ENCODE measurements around the gene CACNA2D3.

CACNA2D3 gene

DNA sequence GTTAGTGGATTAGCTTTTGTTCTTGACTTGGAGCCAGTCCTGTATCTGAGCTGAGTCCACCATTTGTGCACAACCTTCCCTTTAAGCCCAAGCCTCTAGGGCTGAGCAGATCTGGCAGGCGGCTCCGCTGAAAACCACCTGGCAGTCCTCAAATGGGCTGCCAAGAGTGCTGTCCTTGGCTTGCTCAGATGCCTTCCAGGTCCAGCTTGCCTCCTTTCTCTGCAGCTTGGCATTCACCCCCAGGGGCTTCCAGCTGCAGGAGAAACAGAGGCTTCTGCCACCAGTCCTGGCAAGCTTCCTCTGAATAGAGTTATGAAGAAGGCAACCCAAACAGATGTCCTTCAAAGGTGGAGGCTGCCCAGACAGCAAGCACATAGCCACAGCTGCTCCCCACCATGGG lies 708.8 kb downstream of the CACNA2D3 start:
- DNase-seq = no peak

DNA sequence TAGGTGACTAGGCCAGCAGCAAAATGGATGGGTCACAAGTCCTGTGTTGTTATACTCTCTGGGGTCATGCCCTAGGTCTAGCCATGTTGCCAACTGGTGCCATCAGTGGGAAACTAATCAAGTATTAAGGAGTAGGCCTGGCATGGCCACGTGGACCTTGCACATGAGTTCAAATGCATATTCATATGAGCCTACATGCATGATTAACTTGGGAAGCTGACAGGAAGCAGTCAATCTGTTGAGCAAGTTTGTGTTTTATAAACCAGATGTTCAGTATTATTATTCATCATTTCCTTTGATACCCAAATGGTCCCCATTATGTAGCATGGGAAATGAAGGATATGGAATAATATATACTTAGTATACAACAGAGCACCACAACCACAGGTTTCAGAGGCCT lies 710.5 kb downstream of the CACNA2D3 start:
- no peak for DNase-seq

GRCh38 chr3:54835701-54836100 lies 713.3 kb downstream of the CACNA2D3 start:
- DNase-seq = no peak

DNA sequence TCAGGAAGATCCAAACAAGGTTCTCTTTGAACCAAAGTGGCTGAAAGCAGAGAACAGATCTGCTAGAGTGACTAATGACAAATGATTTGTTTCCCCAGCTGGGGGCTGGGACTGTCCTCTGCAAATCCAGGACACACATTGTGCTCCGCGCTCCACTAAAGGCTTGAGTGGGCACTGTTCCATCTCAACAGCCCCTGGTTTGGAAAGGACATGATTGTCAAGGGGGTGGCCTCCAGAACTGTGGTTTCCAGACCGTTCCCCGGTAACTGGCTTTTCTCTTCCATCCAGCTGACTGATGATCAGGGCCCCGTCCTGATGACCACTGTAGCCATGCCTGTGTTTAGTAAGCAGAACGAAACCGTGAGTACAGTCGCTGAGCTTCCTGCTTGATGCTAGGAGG lies 714.5 kb downstream of the CACNA2D3 start:
- no peak for DNase-seq

DNA sequence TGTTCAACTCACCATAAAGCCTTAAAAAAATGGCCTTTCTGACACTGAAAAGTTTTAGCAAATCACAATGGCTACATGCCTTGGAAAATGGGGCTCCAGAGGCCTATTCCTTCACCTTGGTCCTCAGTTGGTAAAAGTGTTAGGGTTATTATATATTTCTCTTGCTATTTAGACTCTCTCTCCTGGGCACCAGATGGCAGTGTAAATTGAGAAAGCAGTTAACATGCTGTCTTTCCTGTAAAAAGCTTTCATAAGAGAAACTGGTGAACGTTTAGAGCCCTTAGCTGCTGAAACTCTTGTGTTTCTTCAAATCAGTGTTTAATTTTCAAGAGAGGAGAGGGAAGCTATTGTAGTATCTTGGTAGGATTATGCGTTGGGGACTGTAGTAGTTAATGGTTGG lies 715.6 kb downstream of the CACNA2D3 start:
- DNase-seq = no peak

DNA sequence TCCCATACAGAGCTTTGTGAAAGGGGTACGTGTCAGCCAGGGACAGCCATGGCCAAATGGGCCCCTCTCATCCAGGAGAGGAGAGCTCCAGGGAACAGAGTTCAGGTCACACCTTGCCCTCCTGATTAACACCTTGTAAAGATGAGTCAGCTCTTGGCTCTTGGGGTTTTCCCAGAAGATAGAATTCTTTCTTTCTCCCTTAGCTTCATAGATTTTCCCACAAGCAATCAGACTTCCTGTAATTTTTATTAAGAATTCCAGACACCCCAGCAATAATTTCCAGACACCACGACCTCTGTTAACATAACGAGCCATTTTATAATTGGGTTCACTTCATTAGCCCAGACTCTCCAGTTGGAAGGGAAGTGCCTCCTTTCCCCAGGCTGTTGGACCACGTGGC lies 719.1 kb downstream of the CACNA2D3 start:
- DNase-seq = no peak

DNA sequence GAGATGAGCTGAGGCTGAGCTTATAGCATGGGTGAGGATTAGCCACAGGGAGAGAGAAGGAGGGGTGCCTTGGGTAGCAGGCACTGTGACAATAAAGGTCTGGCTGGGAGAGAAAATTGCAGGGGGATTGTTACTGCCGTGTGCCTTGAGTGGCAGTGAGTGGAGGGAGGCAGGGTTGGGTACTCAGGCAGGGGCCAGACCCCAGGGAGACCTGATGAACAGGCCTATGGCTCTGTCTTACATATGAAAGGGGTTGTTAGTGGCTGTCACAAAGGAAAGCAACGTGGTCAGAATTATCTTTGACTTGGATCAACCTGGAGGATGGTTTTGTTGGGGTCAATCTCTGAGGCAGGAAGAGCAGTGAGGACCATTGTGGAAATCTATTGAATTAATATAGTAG lies 721.0 kb downstream of the CACNA2D3 start:
- DNase-seq = no peak

- DNase-seq = no peak
These were observed 721.9 kb downstream of the CACNA2D3 start for GRCh38 chr3:54844211-54844610.

DNA sequence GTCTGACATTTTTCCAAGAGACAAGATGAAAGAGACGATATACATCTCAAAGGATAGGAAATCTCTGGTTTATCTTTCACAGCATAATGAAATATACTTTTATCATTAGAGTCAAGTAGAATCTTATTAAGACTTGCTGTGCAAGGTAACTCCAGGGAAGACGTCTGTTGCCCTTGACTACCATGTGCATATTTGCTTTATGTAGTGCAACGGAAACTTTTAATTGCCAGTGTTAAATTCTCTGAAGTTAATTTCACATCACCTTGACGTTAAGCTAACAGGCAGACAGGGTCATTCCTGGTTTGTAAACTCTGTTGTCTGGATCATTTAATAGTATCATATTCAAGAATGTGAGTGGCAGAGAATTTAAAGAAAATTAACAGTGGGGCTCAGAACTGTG lies 722.7 kb downstream of the CACNA2D3 start:
- DNase-seq = no peak

DNA sequence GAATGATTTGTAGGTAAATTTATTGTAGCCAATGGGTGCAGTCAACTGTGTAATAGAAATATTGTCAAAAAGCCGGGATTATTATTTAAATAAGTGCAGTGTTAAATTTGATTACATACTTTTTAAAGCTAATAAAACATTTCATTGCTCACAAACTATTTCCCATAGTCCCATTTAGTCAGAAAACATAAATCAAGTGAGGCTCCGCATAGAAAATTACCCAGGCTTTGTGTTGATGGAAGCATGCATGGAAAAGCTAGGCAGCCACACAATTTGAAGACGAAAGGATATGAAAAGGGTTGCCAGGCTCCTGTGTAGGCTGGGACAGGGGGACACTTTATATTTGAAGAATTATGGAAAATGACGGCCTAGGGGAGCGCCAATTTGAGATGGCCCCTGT lies 723.2 kb downstream of the CACNA2D3 start:
- no peak for DNase-seq

GRCh38 chr3:54846119-54846518 lies 723.8 kb downstream of the CACNA2D3 start:
- peak; percentile 58 for DNase-seq

GRCh38 chr3:54847361-54847760 lies 725.0 kb downstream of the CACNA2D3 start:
- DNase-seq = no peak

DNA sequence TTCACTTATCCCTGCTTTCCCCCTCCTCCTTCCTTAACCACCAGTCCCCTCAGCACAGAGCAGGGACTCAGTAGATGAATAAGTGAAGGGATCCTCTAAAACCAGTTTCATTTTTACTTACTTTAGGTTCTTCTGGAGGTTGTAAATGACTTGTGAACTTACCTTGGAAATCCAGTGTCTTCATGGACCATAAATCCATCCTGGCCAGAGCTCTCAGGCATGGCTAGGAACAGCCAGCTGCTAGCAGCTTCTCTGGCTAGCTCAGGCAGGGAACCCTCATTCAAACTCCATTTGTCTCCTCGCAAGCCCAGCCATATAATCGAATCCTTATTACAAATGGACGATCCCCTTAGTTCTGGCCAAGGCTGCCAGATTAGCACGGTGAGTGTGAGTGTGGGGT lies 727.0 kb downstream of the CACNA2D3 start:
- no peak for DNase-seq

- no peak for DNase-seq
These were observed 728.2 kb downstream of the CACNA2D3 start for GRCh38 chr3:54850484-54851018.

GRCh38 chr3:54853573-54854404 lies 731.4 kb downstream of the CACNA2D3 start:
- DNase-seq = peak; percentile 26

DNA sequence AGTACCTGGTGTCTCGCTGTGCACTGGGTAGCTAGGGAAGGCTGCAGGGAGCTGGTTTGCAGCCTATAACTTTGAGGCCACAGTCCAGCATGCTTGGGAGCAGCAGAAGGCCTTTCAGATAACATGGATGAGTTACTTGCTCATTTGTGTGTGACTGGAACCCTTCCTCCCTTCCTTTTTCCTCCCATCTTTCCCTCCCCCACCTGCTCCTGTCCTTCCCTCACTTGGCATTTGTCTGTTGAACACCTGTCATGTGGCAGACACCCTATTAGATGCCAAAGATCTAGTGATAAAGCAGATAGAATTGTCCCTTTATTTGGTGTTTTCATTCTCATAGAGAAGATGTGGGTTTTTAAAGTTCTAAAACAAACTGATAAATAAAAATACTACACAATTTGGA lies 733.9 kb downstream of the CACNA2D3 start:
- DNase-seq = no peak

DNA sequence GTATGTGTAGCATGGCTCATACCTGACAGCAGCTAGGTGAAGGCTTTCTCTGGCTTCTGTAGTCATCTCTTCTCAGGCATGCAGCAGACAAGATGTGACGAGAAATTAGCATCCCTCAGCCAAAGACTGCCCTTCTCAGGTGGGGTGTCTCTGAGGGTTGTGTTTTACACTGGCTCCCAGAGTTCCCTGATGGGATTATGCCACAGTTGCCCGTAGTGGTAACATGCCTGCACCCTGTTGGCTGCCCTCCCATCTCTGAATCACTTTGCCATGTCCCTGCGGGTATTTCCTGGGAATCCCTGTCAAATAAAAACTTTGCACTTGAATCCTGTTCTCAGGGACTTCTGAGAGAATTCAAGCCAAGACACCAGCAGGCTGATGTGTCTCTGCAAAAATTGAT lies 735.0 kb downstream of the CACNA2D3 start:
- DNase-seq = no peak

DNA sequence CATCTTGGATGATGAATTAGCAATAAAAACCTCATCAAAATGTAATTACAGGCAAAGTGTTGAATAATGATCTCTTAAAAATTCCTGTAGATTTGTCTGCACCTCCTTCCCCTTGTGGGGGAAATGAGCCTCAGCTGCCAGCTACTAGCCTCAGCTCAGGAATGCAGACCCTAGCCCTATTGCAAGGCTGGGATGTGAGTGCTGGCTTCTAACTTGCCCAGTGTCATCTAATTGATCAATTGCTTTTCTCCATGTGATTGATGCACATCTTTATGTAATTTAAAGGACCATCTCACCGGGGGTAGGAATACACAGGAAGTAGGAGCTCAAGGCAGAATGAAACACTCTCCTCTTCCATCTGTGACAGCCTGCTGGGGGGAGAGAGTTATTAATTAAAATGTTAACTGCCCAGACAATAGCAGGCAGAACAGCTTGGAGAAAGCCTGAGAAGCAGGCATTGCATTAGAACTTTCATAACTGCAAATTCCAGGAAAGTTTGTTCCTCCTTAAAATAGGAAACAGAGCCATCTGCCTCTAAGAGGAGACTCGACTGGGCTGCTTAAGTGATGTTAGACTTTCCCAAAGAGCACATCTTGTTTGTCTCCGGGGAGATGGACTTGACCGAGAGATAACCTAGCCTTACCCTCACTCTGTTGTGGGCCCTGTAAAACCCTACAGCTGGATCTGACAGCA lies 735.9 kb downstream of the CACNA2D3 start:
- DNase-seq = no peak

- DNase-seq = no peak
These were observed 736.8 kb downstream of the CACNA2D3 start for GRCh38 chr3:54859184-54859583.

DNA sequence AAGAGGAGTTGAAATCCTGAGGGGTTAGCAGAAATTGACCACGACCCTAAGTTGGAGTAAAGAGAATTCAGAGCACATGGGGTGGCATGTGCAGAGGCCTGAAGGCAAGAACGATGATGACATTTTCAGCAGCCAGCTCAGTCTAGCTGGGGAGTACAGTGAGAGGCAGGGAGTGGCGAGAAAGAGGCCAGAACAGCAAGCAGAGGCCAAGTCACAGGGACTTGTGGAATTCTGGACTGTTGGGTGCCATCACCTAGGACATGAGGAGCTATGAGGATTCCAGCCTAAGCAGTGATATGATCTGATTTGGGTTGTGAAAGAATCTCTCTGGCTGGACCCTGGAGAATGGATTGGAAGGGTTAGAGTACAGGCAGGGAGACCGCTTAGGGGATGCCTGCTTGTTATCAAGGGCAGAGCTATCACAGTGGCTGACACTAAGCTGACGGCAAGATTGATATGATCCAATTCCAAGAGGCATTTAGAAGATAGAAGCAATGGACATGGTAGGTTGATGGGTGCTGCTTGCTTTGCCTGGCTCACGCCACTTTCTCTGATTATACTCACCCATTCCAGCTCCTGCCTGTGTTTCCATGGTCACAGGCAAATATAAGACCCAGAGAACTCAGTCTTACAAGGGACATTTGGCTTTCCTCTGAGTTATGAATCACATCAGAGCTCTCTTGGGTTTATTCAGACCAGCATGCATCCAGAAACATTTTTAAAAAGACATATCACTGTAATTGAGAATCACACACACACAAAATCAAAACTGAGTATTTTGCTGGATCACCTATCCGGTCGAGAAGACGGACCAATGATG lies 739.1 kb downstream of the CACNA2D3 start:
- DNase-seq = no peak

DNA sequence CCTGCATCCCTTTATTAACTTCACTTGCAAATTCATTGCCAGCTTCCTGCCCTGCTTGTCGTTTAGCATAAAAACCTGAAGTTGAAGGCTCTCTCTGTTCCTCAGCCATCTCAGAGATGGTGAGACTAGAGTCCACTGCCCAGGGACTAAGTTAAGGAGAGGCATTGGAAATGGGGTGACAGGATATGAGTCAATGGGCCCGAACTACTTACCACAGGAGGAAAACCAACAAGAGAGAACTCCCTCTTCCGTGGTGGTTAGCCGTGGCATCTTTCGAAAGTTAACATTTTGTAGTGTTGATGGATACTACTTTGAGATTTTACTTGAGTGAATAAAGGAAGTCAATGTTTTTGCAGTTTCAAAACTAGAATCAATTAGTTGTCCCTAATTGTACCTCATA lies 740.2 kb downstream of the CACNA2D3 start:
- peak; percentile 94 for DNase-seq

- peak; percentile 50 for DNase-seq
These were observed 741.0 kb downstream of the CACNA2D3 start for GRCh38 chr3:54863366-54863765.

DNA sequence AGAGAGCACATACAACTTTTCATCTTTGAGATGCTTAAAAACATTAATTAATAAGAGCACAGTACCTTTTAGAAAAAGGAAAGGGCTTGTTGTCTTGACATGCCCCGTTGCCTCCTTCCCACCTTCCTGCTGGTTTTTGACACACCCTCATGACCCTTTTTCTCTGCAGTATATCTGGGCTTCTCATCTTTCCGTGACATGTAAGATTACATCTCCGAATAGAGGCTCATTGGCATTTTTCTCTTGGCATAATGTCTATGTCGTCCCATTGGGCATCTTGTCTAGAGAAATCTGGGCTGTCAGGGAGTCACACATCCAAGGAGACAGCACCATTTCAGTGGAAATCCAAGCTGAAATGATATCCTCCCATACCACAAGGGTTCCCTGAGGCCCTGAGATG lies 741.4 kb downstream of the CACNA2D3 start:
- no peak for DNase-seq

Data from MV-4-11 (cell line).